Stimulated activated CD4-positive, alpha-beta T cell treated with anti-CD3 and anti-CD28 coated beads, Interleukin-2, amount 100 ng/mL, for 24 hours (primary cell): ENCODE data around the gene MFNG.

Source experiments
- DNase-seq, 2 donors: peaks; one replicate each; pipeline ENCODE4 v3.0.0-alpha.2; 2020

Gene MFNG

DNA sequence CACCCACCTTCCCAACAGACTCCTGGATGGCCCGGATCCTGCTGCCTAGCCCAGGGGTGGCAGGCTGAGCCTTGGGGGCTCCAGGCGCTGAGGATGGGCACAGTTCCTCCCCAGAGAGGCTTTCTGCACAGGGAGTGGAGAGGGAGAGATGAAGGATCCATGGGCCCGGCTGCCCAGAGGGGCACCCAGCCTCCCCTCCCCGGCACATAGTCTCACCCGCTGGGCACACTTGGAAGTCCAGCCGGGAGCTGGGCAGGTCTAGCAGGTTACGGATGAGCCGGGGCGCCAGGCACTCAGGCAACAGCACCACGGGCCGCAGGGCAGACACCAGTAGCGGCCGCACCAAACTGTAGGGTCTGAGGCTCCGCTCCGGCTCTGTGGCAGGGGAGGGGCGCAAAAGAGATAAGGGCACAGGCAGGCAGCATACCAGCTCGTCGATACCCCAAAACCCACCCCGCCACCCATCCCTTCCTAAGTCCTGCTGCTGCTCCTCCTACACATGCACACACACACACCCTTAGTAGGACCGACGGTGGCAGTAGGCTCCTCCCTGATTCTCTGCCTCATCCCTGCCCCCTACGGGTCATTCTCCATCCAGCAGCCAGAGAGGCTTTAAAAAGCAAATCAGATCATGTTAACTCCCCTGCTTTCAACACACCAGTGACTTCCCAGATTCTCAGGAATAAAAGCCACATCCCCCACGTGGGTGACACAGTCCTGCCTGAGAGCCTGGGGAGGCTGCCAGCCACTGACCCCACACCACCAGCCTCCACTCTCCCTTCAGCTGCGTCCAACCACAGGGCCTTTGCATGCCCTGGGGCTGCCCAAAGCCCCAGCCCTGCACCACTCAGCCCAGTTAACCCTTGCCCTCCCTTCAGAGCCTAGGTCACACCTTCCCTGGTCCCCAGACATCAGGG lies 6.5 kb upstream of the MFNG start:
- DNase-seq: peak; percentile 64 to 67

DNA sequence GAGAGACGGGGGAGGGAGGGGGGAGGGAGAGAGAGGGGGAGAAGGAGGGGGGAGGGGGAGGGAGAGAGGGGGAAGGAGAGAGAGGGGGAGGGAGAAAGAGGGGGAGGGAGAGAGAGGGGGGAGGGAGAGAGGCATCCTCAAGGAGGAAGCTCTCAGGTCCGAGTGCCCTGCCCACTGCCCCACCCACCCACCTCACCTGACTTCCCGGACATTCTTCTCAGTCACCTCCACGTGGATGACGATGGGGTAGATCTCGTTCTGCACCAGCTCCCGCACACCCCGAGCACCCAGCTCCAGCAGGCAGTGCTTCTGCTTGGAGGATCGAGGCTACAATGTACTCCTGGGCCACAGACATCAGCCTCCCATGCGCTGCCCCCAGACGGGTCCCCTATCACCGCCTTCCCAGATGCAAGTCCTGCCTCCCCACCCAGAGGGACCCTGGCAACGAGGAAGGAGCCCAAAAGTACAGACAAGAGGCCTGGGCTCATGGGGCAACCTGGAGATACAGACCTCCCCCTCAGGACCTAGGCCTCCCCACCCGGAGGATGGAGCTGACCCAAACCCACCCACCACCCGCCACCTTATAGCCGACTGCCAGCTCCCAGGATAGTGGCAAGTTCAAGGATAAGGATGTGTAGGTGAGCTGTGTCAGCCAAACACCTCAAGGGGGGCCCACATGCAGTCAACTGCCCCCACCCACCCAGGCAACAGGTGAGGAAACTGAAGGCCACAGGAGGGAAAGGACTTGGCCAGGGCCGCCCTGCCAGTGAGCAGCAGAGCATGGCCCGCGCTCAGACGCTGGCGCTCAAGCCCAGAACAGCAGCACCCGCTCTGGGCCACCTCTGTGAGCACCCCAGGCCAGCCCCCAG lies 5.6 kb upstream of the MFNG start:
- DNase-seq: no peak

DNA sequence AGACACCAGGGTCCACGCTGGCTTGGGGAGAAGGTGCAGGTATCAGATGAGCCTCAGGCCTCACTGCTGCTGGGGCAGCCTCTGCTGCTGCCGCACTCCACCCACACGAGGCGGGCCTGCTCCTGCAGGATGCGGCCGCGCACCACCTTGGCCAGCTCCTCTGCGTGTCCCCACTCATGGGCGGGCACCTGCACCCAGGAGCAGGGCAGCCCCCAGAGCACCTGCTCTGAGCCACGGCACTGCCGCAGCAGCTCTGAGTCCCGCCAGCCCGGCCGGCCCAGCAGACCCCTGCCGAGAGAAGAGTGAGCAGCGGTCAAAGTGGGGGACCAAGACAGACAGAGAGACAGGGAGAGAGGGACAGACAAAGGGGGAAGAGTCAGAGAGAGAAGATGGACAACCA lies 4.9 kb upstream of the MFNG start:
- DNase-seq: no peak

GRCh38 chr22:37489983-37490382 lies 3.8 kb upstream of the MFNG start:
- DNase-seq: no peak

GRCh38 chr22:37488337-37489135 lies 2.4 kb upstream of the MFNG start:
- DNase-seq: no peak

GRCh38 chr22:37487571-37487970 lies 1.4 kb upstream of the MFNG start:
- no peak for DNase-seq

DNA sequence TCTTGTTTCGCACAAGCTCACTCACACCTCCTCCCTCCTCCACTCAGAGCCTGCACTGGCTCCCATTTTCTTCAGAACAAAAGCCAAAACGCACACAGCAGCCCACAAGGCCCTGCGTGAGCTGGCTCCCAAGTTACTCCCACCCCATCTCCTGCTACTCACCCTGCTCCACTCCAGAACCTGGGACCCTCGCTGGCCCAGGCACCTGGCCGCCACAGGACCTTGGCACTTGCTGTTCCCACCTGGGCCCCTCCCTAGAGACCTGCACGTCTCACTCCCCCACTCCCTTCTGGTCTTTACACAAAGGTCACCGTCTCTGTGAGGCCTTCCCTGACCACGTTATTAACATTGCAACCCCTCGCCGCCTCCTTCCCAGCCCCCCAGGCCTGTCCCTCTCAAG lies 945 bp upstream of the MFNG start:
- DNase-seq: no peak

GRCh38 chr22:37485395-37486223 lies 575 bp downstream of the MFNG start:
- DNase-seq: peak; percentile 39 to 41

DNA sequence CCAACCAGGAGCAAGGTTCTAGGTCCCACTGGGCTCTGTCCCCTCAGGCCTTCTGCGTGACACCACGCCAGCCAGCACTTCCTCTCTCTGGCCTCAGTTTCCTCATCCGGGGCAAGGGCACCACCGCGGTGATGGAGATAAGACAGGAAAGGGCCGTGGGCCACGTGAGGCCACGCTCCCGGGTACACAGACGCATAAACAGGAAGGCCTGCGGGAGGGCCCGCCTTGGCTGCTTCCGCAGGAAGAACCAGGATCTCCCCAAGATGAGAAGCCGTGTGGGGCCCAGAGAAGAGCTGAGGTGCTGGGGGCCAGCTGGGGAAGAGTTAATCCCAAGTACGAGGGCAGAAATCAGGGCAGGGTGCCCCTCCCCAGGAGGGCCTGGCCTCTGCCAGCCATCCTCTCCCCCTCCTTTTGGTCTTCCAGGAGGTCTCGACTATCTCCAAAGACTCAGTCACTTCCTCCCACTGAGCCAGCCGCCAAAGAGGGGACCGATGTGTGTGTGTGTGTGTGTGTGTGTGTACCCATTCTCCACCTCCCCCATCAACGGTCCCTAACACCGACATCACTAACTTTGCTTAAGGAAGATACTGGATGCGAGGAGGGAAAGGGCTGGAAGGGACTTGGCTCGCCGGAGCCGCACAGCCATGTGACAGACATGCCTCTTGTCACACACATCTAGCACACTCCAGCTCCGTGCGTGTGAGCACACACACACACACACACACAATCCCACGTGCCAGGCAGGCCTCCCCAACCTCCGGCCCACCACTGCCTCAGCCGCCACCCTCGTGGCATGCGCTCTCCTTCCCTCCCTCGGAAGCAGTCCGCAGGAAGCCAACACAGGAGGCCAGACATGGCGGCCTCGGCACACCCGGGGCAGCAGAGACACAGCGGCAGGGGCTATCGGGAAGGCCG lies 1.4 kb downstream of the MFNG start:
- peak; percentile 81 to 87 for DNase-seq

DNA sequence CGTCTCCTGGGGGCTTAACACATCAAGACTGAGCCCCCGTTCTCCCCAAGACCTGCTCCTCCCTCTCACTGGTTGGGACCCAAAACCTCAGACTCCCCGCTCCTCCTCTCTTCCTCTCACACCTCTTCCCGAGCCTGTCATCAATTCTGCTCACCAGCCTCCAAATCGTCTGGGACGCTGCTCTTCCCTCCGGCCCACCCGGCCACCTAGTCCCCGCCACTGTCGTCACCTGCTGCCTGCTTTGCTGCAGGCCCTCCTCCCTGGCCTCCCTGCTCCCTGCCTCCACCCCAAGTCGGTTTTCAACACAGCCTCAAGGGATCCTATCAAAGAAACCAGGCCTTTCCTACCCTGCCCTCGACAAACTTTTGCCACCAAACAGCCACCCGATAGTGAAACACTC lies 3.1 kb downstream of the MFNG start:
- no peak for DNase-seq

DNA sequence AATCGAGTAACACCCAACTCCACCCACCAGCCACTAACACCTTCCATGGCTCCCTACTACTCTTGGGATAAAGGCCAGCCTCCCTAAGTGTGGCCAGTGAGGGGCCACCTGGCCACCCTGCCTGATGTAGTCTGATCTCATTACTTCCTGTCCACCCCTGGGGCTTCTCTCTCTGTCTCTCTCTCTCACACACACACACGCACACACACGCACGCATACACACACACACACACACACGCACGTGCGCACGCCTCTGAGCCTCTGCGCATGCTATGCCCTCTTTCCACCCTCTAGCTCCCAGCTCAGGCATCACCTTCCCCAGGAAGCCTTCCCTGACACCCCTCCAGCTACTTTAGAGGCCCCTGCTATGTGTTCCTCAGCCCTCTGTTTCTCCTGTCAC lies 3.9 kb downstream of the MFNG start:
- DNase-seq: no peak

DNA sequence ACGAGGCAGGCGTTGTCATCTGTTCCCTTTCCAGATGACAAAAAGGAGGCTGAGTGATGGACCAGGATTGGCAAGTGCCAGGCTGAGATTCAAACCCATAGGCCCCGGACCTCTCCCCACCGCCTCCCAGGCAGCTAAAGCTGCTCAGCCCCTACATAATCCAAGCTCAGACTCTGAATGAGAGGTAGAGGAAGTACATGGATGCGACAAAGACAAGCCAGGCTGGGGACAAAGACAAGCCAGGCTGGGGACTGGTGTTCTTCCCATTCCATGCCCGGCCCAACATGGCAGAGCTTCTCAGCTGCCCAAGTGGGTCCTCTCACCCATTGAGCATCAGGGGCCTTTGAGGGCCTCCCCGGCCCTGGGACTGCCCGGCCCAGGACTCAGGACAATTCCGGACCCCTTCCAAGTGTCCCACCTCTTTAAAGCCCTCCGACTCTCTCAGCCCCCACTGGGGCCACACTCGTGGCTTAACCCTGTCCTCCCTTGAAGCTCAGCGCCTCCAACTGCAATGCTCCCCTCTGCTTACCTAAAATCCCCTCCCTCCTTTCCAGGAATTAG lies 4.8 kb downstream of the MFNG start:
- no peak for DNase-seq

DNA sequence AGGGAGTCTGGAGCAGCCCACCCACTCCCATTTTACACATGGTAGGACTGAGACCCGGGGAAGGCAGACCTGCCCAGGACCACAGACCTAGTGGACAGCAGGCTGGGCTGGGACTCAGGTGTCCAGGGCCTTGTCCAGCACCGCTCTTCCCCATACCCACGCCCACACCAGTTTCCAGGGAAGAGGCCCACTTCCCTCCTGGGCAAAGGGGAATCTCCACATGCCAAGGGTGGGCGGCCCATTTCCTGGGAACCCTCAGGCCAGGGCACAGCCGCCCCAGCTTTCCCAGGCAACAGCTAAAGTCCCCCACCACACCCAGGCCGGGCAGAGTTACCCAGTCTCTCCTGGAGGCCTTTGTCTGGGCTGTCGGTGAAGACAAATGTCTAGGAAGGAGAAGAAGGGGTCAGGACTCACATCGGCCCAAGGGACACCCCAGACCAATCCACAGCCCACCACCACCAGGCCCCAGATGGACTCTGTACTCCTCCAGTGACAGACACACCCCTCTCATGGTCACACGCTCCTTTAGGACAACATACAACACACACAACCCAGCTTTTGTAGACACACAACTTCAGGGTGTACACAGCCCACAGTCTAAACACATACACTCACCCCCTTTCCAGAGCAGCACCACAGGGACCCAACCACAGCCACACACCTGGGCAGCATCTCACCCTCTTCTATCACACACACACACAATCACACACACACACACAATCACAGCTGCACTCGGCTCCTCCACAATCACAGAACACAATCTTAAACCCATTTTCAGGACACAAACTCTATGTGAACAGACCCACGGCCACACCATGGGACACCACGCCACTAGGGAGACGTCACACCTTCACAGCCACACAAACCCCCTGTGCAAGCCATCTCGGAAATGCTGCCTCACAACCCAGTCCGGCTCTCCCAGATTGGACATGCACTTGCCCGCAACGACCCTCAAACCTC lies 5.5 kb downstream of the MFNG start:
- no peak for DNase-seq

DNA sequence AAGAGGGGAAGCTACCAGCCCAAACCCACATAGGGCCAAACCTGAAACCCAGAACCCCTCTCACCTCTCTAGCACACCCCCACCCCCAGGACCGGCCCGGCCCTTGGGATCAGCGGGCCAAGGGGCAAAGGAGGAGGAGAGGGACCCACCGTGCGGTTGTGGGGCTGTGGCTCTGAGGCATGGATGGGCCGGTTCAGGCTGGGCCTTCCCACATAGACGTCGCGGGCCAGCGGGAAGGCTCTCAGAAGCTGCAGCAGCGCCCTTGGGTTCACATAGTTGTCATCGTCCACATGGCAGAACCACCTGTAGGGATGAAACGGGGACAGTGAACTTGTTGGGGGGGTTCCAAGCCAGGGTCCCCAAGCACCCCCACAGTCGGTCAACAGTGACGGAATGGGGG lies 7.0 kb downstream of the MFNG start:
- no peak for DNase-seq

DNA sequence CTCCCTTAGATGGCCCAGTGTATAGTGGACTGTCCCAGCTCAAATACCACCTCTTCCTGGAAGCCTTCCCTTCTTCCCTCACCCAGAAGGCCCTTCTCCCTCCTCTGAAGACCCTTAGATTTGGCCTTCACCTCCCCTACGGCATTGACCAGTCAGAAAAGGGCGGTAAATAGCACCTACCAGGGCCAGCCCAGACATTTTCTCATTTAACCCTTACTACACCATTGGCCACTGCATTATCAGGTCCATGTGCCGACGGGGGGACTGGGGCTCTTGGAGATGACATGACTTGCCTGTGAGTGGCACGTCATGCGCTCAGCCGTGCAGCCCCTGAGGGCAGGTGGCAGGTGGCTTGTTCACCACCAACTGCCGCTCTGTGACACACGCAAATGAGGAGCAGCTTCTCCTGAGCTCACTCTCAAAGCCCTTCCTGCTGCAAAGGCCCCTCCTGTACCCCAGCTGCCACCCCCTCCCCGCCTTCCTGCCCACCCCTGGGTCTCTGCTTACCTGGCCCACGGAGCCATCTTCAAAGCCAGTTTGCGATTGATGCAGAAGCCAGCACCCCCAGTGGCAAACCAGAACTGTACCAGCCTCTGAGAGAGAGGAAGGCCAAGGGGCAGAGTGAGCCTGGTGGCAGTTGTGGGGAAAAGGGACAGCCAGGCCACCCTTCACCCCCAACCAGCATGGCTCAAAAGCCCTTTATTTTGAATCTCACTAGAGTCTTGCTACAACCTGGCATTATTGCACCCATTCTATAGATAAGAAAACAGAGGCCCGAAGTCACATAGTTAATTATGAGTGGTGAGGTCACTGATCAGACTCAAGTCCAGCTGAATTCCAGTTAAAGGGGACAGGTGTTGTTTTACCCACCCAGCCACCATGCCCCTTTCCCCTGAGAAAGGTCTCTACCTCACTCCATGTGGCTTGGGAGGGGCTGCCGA lies 9.5 kb downstream of the MFNG start:
- DNase-seq: no peak

- no peak for DNase-seq
These were observed 11.6 kb downstream of the MFNG start for GRCh38 chr22:37474447-37475090.

DNA sequence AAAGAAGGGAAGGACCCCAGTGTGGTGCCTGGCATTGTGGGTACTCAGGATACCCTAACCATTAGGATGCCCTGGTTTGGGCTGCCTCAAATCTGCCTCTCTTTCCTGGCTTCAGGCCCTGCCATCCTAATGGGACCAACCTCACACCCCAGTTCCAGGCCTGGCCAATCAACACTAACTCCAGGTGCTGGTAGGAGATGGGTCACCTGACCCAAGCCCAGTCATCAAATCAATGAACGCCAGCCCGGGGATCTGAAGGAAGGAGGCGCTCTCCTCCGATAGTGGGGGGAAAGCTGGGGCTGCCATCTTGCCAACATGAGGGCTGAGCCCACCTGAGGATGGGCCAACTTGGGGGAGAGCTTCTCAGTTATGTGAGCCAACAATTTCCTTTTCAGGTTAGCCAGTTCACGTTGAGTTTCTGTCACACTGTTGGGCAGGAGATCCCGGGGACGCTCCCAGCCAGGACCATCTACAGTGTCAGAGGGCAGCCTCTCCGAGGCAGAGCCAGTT lies 12.7 kb downstream of the MFNG start:
- DNase-seq: no peak
